H9 (cell line): ENCODE measurements around the gene CD200. TPM values are rescaled to one million over a fixed set of nuclear protein-coding genes. Genes with fewer than 3 reads are reported as not detected.
"Not testable (repeated sequence)": the region's sequence is repeated elsewhere in the genome, so short reads cannot be mapped to it uniquely, and the experiment has no call there.

ENCODE experiments used
- DNase-seq: peaks from one replicate; pipeline ENCODE4 v3.0.0-alpha.2; 2017
- H2AFZ ChIP-seq: one replicate; pipeline ENCODE4 v1.6.1; 2013; ENCODE audit warnings: mild to moderate bottlenecking, low read length, control low read depth, moderate library complexity
- H2AK5ac ChIP-seq: 2 replicates; pipeline ENCODE4 v1.6.1; 2013; ENCODE audit warnings: low read length, control low read depth, mixed read lengths; ENCODE audit not compliant: insufficient read length
- H2BK120ac ChIP-seq: one replicate; pipeline ENCODE4 v1.6.1; 2013; ENCODE audit warnings: low read depth, mild to moderate bottlenecking, low read length, control low read depth, inconsistent platforms; ENCODE audit not compliant: poor library complexity, severe bottlenecking
- H2BK12ac ChIP-seq: 2 replicates; pipeline ENCODE4 v1.6.1; 2013; ENCODE audit warnings: low read length, control low read depth, mixed read lengths, low read depth; ENCODE audit not compliant: insufficient read length
- H2BK15ac ChIP-seq: 2 replicates; pipeline ENCODE4 v1.6.1; 2013; ENCODE audit warnings: low read depth, low read length, control low read depth
- H2BK20ac ChIP-seq: one replicate; pipeline ENCODE4 v1.6.1; 2013; ENCODE audit warnings: low read depth, mild to moderate bottlenecking, low read length, control low read depth, inconsistent platforms; ENCODE audit not compliant: poor library complexity, severe bottlenecking
- H2BK5ac ChIP-seq: 2 replicates; pipeline ENCODE4 v1.6.1; 2013; ENCODE audit warnings: low read length, control low read depth, mixed read lengths; ENCODE audit not compliant: insufficient read length
- H3K14ac ChIP-seq: 2 replicates; pipeline ENCODE4 v1.6.1; 2013; ENCODE audit warnings: low read length, control low read depth; ENCODE audit not compliant: insufficient read depth
- H3K18ac ChIP-seq: 2 replicates; pipeline ENCODE4 v1.6.1; 2013; ENCODE audit warnings: low read depth, mild to moderate bottlenecking, mixed read lengths, low read length, control low read depth; ENCODE audit not compliant: insufficient read length
- H3K23ac ChIP-seq: 2 replicates; pipeline ENCODE4 v1.6.1; 2013; ENCODE audit warnings: low read length, control low read depth, mixed read lengths, low read depth; ENCODE audit not compliant: insufficient read length
- H3K23me2 ChIP-seq: 2 replicates; pipeline ENCODE4 v1.6.1; 2013; ENCODE audit warnings: low read depth, mild to moderate bottlenecking, mixed read lengths, low read length, control low read depth; ENCODE audit not compliant: insufficient read length, poor library complexity, severe bottlenecking
- H3K27ac ChIP-seq: 2 replicates; pipeline ENCODE4 v1.5.1; 2013; ENCODE audit warnings: low read length, control low read depth, mixed read lengths, low read depth; ENCODE audit not compliant: insufficient read length
- H3K27me3 ChIP-seq: 2 replicates; pipeline ENCODE4 v1.6.1; 2013; ENCODE audit warnings: low read length, control low read depth, inconsistent platforms; ENCODE audit not compliant: insufficient read depth
- H3K4ac ChIP-seq: 2 replicates; pipeline ENCODE4 v1.6.1; 2013; ENCODE audit warnings: low read depth, mild to moderate bottlenecking, control low read depth, inconsistent platforms, low read length, moderate library complexity
- H3K4me1 ChIP-seq: 2 replicates; pipeline ENCODE4 v1.6.1; 2013; ENCODE audit warnings: low read length, control low read depth, inconsistent platforms; ENCODE audit not compliant: insufficient read depth
- H3K4me2 ChIP-seq: 2 replicates; pipeline ENCODE4 v1.6.1; 2013; ENCODE audit warnings: low read length, control low read depth, mixed read lengths; ENCODE audit not compliant: insufficient read length, insufficient read depth
- H3K56ac ChIP-seq: 2 replicates; pipeline ENCODE4 v1.6.1; 2013; ENCODE audit warnings: low read depth, mild to moderate bottlenecking, mixed read lengths, low read length, control low read depth; ENCODE audit not compliant: insufficient read length
- H3K79me1 ChIP-seq: 2 replicates; pipeline ENCODE4 v1.6.1; 2013; ENCODE audit warnings: low read depth, mild to moderate bottlenecking, moderate library complexity, low read length, control low read depth, inconsistent platforms; ENCODE audit not compliant: insufficient read depth, poor library complexity, severe bottlenecking
- H3K79me2 ChIP-seq: 2 replicates; pipeline ENCODE4 v1.6.1; 2013; ENCODE audit warnings: low read length, control low read depth, inconsistent platforms; ENCODE audit not compliant: insufficient read depth
- H3K9ac ChIP-seq: 2 replicates; pipeline ENCODE4 v1.6.1; 2013; ENCODE audit warnings: low read length, control low read depth, mixed read lengths; ENCODE audit not compliant: insufficient read length; ENCODE audit errors: extremely low read depth
- H3K9me3 ChIP-seq: one replicate; pipeline ENCODE4 v1.6.1; 2013; ENCODE audit warnings: low read depth, low read length, inconsistent platforms; ENCODE audit not compliant: control insufficient read depth
- H3T11ph ChIP-seq: one replicate; pipeline ENCODE4 v1.6.1; 2013; ENCODE audit warnings: mild to moderate bottlenecking, low read length, control low read depth, inconsistent platforms
- H4K20me1 ChIP-seq: one replicate; pipeline ENCODE4 v1.6.1; 2013; ENCODE audit not compliant: control insufficient read depth, insufficient read length, insufficient read depth
- H4K5ac ChIP-seq: 2 replicates; pipeline ENCODE4 v1.6.1; 2013; ENCODE audit warnings: low read depth, mild to moderate bottlenecking, mixed read lengths, low read length, control low read depth; ENCODE audit not compliant: insufficient read length
- H4K8ac ChIP-seq: replicated peaks from 2 replicates; pipeline ENCODE4 v1.6.1; 2013; ENCODE audit warnings: low read length, control low read depth, mixed read lengths, low read depth; ENCODE audit not compliant: insufficient read length
- H4K91ac ChIP-seq: 2 replicates; pipeline ENCODE4 v1.6.1; 2013; ENCODE audit warnings: low read depth, mild to moderate bottlenecking, moderate library complexity, mixed read lengths, low read length, control low read depth; ENCODE audit not compliant: insufficient read length
- H3K27ac Mint-ChIP-seq, 3 experiments: 2 replicates in 2 of 3; 3 replicates in 1 of 3; pipeline ENCODE4 v1.8.0; 2020 to 2021; ENCODE audit warnings: mixed read lengths in 3 of 3, mild to moderate bottlenecking in 1 of 3, moderate library complexity in 1 of 3
- H3K27me3 Mint-ChIP-seq: 2 replicates; pipeline ENCODE4 v1.8.0; 2021; ENCODE audit warnings: low read depth, mild to moderate bottlenecking, moderate library complexity, mixed read lengths
- H3K36me3 Mint-ChIP-seq, 3 experiments: 2 replicates in 2 of 3; 3 replicates in 1 of 3; pipeline ENCODE4 v1.8.0; 2020 to 2021; ENCODE audit warnings: low read depth in 3 of 3, mixed read lengths in 3 of 3; ENCODE audit not compliant: insufficient read depth in 1 of 3
- H3K4me1 Mint-ChIP-seq, 2 experiments: 2 replicates each; pipeline ENCODE4 v1.8.0; 2020; ENCODE audit warnings: mixed read lengths in 2 of 2
- H3K4me3 Mint-ChIP-seq, 2 experiments: 2 replicates in 1 of 2; 3 replicates in 1 of 2; pipeline ENCODE4 v1.8.0; 2020 to 2021; ENCODE audit warnings: mild to moderate bottlenecking in 2 of 2, mixed read lengths in 2 of 2, moderate library complexity in 1 of 2
- H3K9me3 Mint-ChIP-seq, 2 experiments: 2 replicates in 1 of 2; 3 replicates in 1 of 2; pipeline ENCODE4 v1.8.0; 2020; ENCODE audit warnings: mild to moderate bottlenecking in 2 of 2, mixed read lengths in 2 of 2, moderate library complexity in 1 of 2
- WGBS: extraction: QIAGEN DNeasy Blood & Tissue Kit; methylation state at CpG from one replicate; pipeline ENCODE4 v1.1.7; 2013; ENCODE audit warnings: missing lambda C conversion rate, low lambda C conversion rate, mixed read lengths; ENCODE audit not compliant: insufficient read length; ENCODE audit errors: extremely low coverage; 5-methylcytosine and 5-hydroxymethylcytosine counted together
- total RNA-seq: library from RNA; stranded (reverse); gene quantifications from 2 replicates; pipeline ENCODE4 v1.2.1, GENCODE V29; 2021
- TF ChIP-seq, protein P1 (sequence below): fragments of 200-600 bp; sonication (generic); conservative IDR thresholded peaks from 3 replicates; pipeline ENCODE4 v1.8.0; 2021; ENCODE audit warnings: antibody characterized with exemption, mild to moderate bottlenecking

CD200 gene
- total RNA-seq, 1 experiment from 2014 or later, result 51.6 TPM

DNA sequence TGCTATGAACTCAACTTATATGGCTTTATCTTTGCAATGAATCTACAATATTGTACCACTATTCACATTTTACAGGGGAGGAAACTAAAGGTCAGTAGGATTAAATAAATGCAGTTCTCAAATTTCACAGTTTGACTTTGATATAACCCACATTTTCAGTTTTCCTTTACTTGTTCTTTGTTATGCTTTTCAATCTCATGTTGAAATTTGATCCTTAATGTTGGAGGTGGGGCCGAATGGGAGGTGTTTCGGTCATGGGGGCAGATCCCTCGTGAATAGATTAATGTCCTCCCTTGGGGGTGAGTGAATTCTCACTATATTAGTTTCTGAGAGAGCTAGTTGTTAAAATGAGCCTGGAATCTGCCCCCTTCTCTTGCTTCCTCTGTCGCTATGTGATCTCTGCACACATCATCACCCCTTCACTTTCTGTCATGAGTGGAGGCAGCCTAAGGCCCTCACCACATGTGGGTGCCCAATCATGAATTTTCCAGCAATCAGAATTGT is 44.7 kb downstream of the CD200 start:
- Histone ChIP-seq H4K5ac (no peak overlapping the region), H2BK5ac (no peak overlapping the region), H3T11ph (no peak overlapping the region), H2BK20ac (no peak overlapping the region), H3K4me1 (peaks cover 5% of the 10 kb centered on the region), H4K8ac (no peak overlapping the region), H3K23me2 (no peaks in the 10 kb centered on the region), H3K27ac (no peak overlapping the region), H3K14ac (no peak overlapping the region), H3K9me3 (no peaks in the 10 kb centered on the region), H2BK15ac (no peak overlapping the region), H3K56ac (no peak overlapping the region), H3K18ac (no peak overlapping the region), H3K4me2 (no peak overlapping the region), H2BK12ac (no peak overlapping the region), H3K4ac (no peak overlapping the region), H2AFZ (no peak overlapping the region), H2AK5ac (no peak overlapping the region), H4K20me1 (no peaks in the 10 kb centered on the region), H3K27me3 (no peaks in the 10 kb centered on the region), H4K91ac (no peak overlapping the region), H3K79me1 (no peaks in the 10 kb centered on the region), H2BK120ac (no peak overlapping the region), H3K23ac (no peak overlapping the region), H3K9ac (no peak overlapping the region), H3K79me2 (no peaks in the 10 kb centered on the region)
- Mint-ChIP-seq H3K4me3 (no peak overlapping the region), H3K9me3 (no peaks in the 10 kb centered on the region; a peak in 2 of 5 replicates), H3K4me1 (peaks cover 21 to 23% of the 10 kb centered on the region in 2 experiments), H3K27ac (no peak overlapping the region; a peak in 1 of 7 replicates), H3K27me3 (no peaks in the 10 kb centered on the region), H3K36me3 (peaks cover 0 to 2% (median 0%) of the 10 kb centered on the region in 3 experiments; a peak in 3 of 7 replicates)
- no peak for DNase-seq
- TF ChIP-seq, protein P1, sequence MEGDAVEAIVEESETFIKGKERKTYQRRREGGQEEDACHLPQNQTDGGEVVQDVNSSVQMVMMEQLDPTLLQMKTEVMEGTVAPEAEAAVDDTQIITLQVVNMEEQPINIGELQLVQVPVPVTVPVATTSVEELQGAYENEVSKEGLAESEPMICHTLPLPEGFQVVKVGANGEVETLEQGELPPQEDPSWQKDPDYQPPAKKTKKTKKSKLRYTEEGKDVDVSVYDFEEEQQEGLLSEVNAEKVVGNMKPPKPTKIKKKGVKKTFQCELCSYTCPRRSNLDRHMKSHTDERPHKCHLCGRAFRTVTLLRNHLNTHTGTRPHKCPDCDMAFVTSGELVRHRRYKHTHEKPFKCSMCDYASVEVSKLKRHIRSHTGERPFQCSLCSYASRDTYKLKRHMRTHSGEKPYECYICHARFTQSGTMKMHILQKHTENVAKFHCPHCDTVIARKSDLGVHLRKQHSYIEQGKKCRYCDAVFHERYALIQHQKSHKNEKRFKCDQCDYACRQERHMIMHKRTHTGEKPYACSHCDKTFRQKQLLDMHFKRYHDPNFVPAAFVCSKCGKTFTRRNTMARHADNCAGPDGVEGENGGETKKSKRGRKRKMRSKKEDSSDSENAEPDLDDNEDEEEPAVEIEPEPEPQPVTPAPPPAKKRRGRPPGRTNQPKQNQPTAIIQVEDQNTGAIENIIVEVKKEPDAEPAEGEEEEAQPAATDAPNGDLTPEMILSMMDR, result no peak
- WGBS, result no CpG with 5 or more reads among the region's 4 CpGs

DNA sequence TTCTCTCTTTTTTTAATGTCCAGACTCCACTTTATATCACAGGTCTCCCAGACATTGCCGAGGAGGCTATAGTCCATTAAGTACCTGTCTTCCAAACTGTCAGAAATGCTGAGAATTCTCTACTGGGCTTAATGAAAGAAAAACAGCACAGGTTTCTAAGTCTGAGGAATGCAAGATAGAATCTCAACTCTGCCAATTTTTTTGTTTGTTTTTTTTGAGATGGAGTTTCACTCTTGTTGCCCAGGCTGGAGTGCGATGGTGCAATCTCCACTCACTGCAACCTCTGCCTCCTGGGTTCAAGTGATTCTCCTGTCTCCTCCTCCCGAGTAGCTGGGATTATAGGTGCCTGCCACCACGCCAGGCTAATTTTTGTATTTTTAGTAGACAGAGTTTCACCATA is 45.4 kb downstream of the CD200 start:
- H3K27me3 ChIP-seq, H4K91ac ChIP-seq, H3K9ac ChIP-seq, H3K23ac ChIP-seq, H3K14ac ChIP-seq, H4K20me1 ChIP-seq, H3K4me1 ChIP-seq, H2AFZ ChIP-seq, DNase-seq, H2BK15ac ChIP-seq, H3K9me3 ChIP-seq, H3K4ac ChIP-seq, H3K18ac ChIP-seq, H3K36me3 Mint-ChIP-seq, H3K79me1 ChIP-seq, H4K5ac ChIP-seq, H3K79me2 ChIP-seq, H2BK120ac ChIP-seq, H2BK20ac ChIP-seq, H3T11ph ChIP-seq, H3K4me2 ChIP-seq, H2BK5ac ChIP-seq, H3K27me3 Mint-ChIP-seq, H3K4me3 Mint-ChIP-seq, H3K56ac ChIP-seq, H4K8ac ChIP-seq, H2AK5ac ChIP-seq, H3K27ac ChIP-seq, H2BK12ac ChIP-seq, H3K23me2 ChIP-seq, H3K9me3 Mint-ChIP-seq: not testable (repeated sequence)
- no CpG with 5 or more reads among the region's 4 CpGs for WGBS
- Mint-ChIP-seq H3K27ac (0 out of 7 replicates have a peak overlapping the region, but pooled peaks of 1 of the 3 experiments have one; percentile 3), H3K4me1 (peaks cover 21 to 23% of the 10 kb centered on the region in 2 experiments)
